ENCODE data around the gene NBPF19. TPM values are rescaled to one million over a fixed set of nuclear protein-coding genes. Genes with fewer than 3 reads are reported as not detected.
"Not testable (repeated sequence)": the region's sequence is repeated elsewhere in the genome, so short reads cannot be mapped to it uniquely, and the experiment has no call there.

The NBPF19 gene, protein sequence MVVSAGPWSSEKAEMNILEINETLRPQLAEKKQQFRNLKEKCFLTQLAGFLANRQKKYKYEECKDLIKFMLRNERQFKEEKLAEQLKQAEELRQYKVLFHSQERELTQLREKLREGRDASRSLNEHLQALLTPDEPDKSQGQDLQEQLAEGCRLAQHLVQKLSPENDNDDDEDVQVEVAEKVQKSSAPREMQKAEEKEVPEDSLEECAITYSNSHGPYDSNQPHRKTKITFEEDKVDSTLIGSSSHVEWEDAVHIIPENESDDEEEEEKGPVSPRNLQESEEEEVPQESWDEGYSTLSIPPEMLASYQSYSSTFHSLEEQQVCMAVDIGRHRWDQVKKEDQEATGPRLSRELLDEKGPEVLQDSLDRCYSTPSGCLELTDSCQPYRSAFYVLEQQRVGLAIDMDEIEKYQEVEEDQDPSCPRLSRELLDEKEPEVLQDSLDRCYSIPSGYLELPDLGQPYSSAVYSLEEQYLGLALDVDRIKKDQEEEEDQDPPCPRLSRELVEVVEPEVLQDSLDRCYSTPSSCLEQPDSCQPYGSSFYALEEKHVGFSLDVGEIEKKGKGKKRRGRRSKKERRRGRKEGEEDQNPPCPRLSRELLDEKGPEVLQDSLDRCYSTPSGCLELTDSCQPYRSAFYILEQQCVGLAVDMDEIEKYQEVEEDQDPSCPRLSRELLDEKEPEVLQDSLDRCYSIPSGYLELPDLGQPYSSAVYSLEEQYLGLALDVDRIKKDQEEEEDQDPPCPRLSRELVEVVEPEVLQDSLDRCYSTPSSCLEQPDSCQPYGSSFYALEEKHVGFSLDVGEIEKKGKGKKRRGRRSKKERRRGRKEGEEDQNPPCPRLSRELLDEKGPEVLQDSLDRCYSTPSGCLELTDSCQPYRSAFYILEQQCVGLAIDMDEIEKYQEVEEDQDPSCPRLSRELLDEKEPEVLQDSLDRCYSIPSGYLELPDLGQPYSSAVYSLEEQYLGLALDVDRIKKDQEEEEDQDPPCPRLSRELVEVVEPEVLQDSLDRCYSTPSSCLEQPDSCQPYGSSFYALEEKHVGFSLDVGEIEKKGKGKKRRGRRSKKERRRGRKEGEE (N-terminal part only)
- 10 to 100 TPM; 10.2 to 28.1 (median 22.1) TPM for total RNA-seq

DNA sequence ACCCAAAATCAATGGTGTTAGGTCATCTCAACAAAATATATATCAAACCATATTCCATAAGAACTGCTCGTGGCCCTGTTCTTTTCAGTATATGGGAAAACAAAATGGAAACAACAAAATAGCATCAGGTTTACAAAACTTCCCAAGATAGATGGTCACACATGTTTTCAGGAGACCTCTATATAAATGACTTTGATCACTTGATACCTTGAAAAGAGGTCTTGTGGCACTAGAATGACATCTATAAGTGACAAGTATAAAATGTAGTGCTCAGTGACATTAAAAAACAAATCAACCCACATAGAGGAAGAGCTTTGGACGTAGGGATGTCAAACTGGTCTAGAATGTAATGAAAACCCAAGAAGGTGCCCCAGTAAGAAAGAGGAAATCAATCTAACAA lies at the start of gene NBPF19:
NBPF19 (plus strand) TSS at position 301 of the 400 bp plus-strand sequence. CDS start 888 bp downstream, outside the sequence.
- not testable (repeated sequence) for DNase-seq (ENCODE audit: low spot score); ATAC-seq (ENCODE audit: low FRiP score)

DNA sequence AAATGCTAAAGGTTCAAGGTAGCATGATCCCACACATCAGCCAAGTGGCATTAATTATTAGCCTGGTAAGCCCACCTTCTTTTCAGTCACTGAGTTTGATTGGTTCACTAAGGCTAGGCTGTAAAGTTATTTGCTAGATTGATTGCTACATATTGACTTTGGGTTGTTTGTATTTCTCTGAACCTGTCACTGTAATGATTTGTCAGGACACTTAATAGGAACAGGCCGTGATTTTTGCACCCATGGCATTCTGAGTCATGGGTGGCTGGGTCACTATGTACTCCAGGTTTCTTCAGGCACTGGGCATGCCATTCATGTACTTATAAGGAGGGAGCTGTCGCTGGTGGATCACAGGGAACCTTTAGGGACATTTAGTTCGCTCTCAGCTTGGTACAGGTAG lies 46.5 kb upstream of the NBPF19 start:
- not testable (repeated sequence) for DNase-seq (ENCODE audit: low spot score); ATAC-seq (ENCODE audit: low FRiP score)

DNA sequence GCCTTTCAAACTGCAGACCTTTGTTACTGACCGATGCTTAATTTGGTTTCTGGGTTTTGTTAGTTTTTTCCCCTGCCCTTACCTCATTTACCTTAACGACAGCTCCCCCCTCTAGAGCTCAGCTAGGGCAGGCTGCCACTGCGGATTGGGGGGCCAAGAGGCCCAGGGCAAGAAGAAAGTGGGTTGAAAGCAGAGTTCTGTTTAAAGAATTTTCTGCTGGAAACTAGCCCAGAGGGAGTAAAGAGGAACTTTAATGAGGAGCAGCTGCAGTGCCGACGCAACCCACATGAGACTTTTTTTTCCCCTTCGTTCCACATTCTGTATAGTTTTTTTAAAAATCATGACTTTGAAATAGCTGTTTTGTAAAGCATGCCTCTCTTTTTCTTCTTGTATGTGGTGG lies 29.4 kb upstream of the NBPF19 start:
- DNase-seq (ENCODE audit: low spot score); ATAC-seq (ENCODE audit: low FRiP score): not testable (repeated sequence)

DNA sequence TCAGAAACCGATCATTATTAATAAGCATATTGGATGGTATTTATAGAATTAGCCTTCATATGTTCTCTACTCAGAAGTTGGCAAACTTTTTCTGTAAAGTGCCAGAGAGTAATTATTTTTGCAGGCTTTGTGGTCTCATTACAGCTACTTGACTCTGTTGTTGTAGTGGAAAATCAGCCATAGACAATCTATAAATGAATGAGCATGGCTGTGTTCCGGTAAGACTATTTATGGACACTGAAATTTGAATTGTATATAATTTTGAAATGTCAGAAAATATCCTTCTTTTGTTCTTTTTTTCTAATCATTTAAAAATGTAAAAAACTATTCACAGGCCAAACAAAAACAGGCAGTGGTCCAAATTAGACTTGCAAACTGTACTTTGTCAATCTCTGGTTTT lies 22.6 kb upstream of the NBPF19 start:
- not testable (repeated sequence) for DNase-seq (ENCODE audit: low spot score); ATAC-seq (ENCODE audit: low FRiP score)

DNA sequence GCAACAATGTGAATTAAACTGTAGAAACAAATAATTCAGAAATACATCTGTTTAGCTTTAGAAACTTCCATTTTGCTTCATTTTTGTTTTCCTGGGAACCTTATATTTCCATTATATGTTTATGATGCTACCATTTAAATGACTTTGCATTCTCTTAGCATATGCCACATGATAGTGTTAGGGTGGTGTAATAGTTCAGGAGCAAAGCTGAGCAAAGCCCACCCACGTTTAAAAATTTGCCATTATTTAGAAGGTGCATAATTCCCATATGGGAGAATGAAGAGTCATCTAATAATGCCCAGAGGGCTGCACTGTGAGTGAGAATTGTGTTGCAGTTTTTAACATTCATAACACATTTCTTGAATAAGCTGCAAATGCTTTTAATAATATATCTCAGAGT lies 22.2 kb upstream of the NBPF19 start:
- DNase-seq (ENCODE audit: low spot score) = not testable (repeated sequence)

DNA sequence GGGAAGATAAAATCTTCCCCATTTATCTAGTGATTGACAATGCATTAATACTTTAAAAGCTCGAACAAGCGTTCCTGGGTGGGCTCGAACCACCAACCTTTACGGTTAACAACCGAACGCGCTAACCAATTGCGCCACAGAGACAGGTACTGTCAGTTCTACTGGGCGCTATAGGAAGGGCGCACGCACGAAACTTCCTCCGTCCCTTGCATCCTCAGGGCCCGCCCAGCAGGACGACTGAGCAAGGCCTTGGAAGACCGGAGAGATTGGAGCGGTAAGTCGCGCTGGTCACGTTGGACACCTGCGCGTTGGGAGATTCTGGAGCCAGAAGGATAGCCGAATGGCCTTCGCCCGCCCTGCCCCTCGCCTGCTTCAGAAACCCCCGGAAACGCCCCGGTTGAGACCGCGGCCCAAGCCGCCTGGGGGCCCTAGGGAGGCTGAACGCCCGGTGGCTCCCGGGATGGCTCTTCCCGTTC lies 83.5 kb downstream of the NBPF19 start:
- peak; percentile 20 for DNase-seq (ENCODE audit: low spot score)
- ATAC-seq (ENCODE audit: low FRiP score) = not testable (repeated sequence)

More for the DNA sequence above, 22.2 kb upstream of the NBPF19 start:
- ATAC-seq (ENCODE audit: low FRiP score) = not testable (repeated sequence)

DNA sequence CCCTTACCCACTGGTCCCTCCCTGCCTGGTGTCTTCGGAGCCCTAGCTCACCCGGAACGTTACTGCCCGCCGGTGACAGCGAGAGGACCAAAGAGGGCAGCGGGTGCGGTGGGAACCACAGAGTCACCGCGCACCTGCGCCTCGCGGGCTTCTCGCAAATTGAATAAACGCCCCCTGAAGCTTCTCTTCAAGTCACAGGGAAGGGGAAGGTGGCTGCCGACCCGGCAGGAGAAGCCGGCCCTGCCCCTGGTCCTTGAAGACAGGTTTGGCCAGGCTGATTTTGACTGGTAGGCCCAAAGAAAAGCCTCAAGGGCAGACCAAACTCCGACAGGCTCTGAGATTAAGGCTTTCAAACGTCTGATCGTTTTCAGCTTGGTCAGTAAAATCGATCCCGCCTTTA lies 87.0 kb downstream of the NBPF19 start:
- DNase-seq (ENCODE audit: low spot score); ATAC-seq (ENCODE audit: low FRiP score): not testable (repeated sequence)

DNA sequence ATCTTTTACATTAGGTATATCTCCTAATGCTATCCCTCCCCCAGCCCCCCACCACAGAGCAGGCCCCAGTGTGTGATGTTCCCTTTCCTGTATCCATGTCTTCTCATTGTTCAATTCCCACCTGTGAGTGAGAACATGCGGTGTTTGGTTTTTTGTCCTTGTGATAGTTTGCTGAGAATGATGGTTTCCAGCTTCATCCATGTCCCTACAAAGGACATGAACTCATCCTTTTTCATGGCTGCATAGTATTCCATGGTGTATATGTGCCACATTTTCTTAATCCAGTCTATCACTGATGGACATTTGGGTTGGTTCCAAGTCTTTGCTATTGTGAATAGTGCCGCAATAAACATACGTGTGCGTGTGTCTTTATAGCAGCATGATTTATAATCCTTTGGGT lies 90.6 kb downstream of the NBPF19 start:
- not testable (repeated sequence) for ATAC-seq (ENCODE audit: low FRiP score); DNase-seq (ENCODE audit: low spot score)

DNA sequence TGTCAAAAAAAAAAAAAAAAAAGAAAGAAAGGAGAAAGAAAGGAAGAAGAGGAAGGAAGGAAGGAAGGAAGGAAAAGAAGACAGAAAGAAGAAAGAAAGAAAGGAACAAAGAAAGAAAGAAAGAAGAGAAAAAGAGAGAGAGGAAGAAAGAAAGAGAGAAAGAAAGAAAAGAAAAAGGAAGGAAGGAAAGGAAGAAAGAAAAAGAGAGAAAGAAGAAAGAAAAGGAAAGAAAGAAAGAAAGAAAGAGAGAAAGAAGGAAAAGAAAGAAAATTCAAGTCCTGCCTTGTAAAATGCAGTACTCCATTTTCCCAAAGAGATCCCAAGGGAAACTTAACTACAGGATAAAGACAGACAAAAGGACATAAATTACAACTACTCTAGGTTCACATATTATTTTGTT lies 97.9 kb downstream of the NBPF19 start:
- ATAC-seq (ENCODE audit: low FRiP score) = not testable (repeated sequence)

DNA sequence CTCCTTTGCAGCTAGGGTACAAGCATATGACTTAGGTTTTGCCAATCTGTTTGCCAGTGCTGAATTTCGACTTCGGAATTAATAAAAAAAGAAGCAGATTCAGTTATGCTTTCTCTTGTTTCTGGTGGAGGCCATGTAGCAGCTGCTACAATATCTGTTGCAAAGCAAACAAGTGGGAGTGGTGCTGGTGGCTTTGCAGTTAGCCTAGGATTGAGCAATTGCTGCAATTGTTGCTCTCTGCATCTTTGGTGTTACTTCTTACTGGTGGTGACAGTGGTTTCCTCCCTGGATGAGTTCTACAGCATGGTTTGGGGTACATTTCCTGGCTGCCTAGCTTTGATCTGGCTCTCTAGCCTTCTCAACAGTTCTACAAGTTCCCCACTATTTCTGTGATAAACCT lies 110.7 kb downstream of the NBPF19 start:
- DNase-seq (ENCODE audit: low spot score) = not testable (repeated sequence)

More for the DNA sequence above, 97.9 kb downstream of the NBPF19 start:
- not testable (repeated sequence) for DNase-seq (ENCODE audit: low spot score)

More for the DNA sequence above, 110.7 kb downstream of the NBPF19 start:
- not testable (repeated sequence) for ATAC-seq (ENCODE audit: low FRiP score)

Other genes with a start within 250 kb of the NBPF19 start
- not detected for gene PPIAL4C, start 108.8 kb downstream of the NBPF19 start, total RNA-seq

Measured in omental fat pad (tissue), 4 donors.